Measurements from ENCODE around the gene SDK2. TPM values are rescaled to one million over a fixed set of nuclear protein-coding genes. Genes with fewer than 3 reads are reported as not detected.

Gene SDK2
- polyA plus RNA-seq, 1 of the 3 experiments (the other 2 are of a cell fraction) = 0.02 TPM

- no peak for DNase-seq
- Histone ChIP-seq H3F3A (replicated peaks; ENCODE audit: insufficient read depth) (no peaks in the 10 kb centered on the region), H3K9me3 (no peaks in the 10 kb centered on the region), H2AFZ (ENCODE audit: low read depth) (no peak overlapping the region), H3K4me1 (ENCODE audit: control insufficient read depth in 1 of 2, insufficient read depth in 2 of 2, low read depth in 1 of 2, low read length in 1 of 2) (peaks cover 0 to 33% of the 10 kb centered on the region in 2 experiments; a peak in 1 of 4 replicates), H4K20me1 (ENCODE audit: insufficient read depth) (no peaks in the 10 kb centered on the region), H3K27ac (ENCODE audit: low read depth in 2 of 2, low read length in 1 of 2) (no peak overlapping the region), H3K9me2 (no peaks in the 10 kb centered on the region), H3K4me2 (no peak overlapping the region), H3K79me2 (ENCODE audit: insufficient read depth) (no peaks in the 10 kb centered on the region), H3K27me3 (ENCODE audit: insufficient read depth) (no peaks in the 10 kb centered on the region), H3K9ac (no peak overlapping the region), H3K4me3 (ENCODE audit: low read depth in 2 of 2, low read length in 1 of 2) (no peak overlapping the region), H3K36me3 (replicated peaks in 1 of 2; ENCODE audit: control insufficient read depth in 1 of 2, insufficient read depth in 2 of 2, low read length in 1 of 2) (no peaks in the 10 kb centered on the region)
- WGBS (ENCODE audit: low lambda C conversion rate) = 63% methylated on average over 6 of the region's 6 CpGs
- POLR2A ChIA-PET = no interaction called here
- CTCF ChIA-PET = interaction anchor here (0.6 to 9.0 kb wide), 23 partner anchors 9 to 605 kb away, joined by 3 to 96 read pairs (median 4); partner anchors contain the start of gene SDK2
- no peak for TF ChIP-seq GATA2 (CRISPR knock-in tag; IDR thresholded peaks at IDR 0.05)
- TF ChIP-seq ZBTB33 (IDR thresholded peaks at IDR 0.05; ENCODE audit: borderline replicate concordance, low read depth) = no peak
- TF ChIP-seq RCOR1 (IDR thresholded peaks at IDR 0.05; ENCODE audit: low read length) = no peak
- TF ChIP-seq REST (IDR thresholded peaks at IDR 0.05; ENCODE audit: low read depth, low read length) = no peak
- TF ChIP-seq NFIC (IDR thresholded peaks at IDR 0.05; ENCODE audit: borderline replicate concordance) = no peak
- TF ChIP-seq NRF1 (IDR thresholded peaks at IDR 0.05; ENCODE audit: low read depth, low read length) = no peak
Measured at GRCh38 chr17:73595068-73595467, 49.2 kb downstream of the SDK2 start.

GRCh38 chr17:73594598-73594997, 49.6 kb downstream of the SDK2 start:
- Histone ChIP-seq H3K27me3 (ENCODE audit: insufficient read depth) (no peaks in the 10 kb centered on the region), H3K27ac (ENCODE audit: low read depth in 2 of 2, low read length in 1 of 2) (no peak overlapping the region), H3K9me3 (no peaks in the 10 kb centered on the region), H3K9me2 (no peaks in the 10 kb centered on the region), H3K36me3 (replicated peaks in 1 of 2; ENCODE audit: control insufficient read depth in 1 of 2, insufficient read depth in 2 of 2, low read length in 1 of 2) (no peaks in the 10 kb centered on the region), H3K9ac (no peak overlapping the region), H4K20me1 (ENCODE audit: insufficient read depth) (no peaks in the 10 kb centered on the region), H3K4me3 (ENCODE audit: low read depth in 2 of 2, low read length in 1 of 2) (no peak overlapping the region), H3K79me2 (ENCODE audit: insufficient read depth) (no peaks in the 10 kb centered on the region), H3F3A (replicated peaks; ENCODE audit: insufficient read depth) (no peaks in the 10 kb centered on the region), H3K4me1 (ENCODE audit: control insufficient read depth in 1 of 2, insufficient read depth in 2 of 2, low read depth in 1 of 2, low read length in 1 of 2) (peaks cover 0 to 28% of the 10 kb centered on the region in 2 experiments; a peak in 1 of 4 replicates), H2AFZ (ENCODE audit: low read depth) (no peak overlapping the region), H3K4me2 (no peak overlapping the region)
- ChIA-PET POLR2A (no interaction called here), CTCF (interaction anchor here (1.1 to 9.0 kb wide), 6 partner anchors 9 to 605 kb away, joined by 3 to 96 read pairs (median 9); no protein-coding TSS in a partner anchor)
- WGBS (ENCODE audit: low lambda C conversion rate) = 38% methylated on average over 1 of the region's 1 CpG
- DNase-seq = no peak
- TF ChIP-seq EZH2phosphoT487 (IDR thresholded peaks at IDR 0.05; ENCODE audit: borderline replicate concordance, low read depth) (no peak), GABPA (IDR thresholded peaks at IDR 0.05; ENCODE audit: low read depth) (no peak)
